SK-N-MC (cell line): Measurements from ENCODE around the gene MRPS34.

Source experiments
- EZH2 ChIP-seq: fragments of 200-600 bp; sonication (generic); IDR thresholded peaks from one replicate; pipeline ENCODE4 v1.6.1; 2017; ENCODE audit warnings: antibody characterized with exemption
- FOXP2 ChIP-seq: optimal IDR thresholded peaks from 2 replicates; pipeline ENCODE3; 2011; ENCODE audit warnings: mild to moderate bottlenecking, moderate library complexity; ENCODE audit not compliant: insufficient read depth; ENCODE audit errors: extremely low read length, control extremely low read depth
- POLR2AphosphoS5 ChIP-seq: IDR thresholded peaks from 2 replicates; pipeline ENCODE4 v1.6.1; 2012; ENCODE audit warnings: mild to moderate bottlenecking, low read depth, low read length, borderline replicate concordance

DNA sequence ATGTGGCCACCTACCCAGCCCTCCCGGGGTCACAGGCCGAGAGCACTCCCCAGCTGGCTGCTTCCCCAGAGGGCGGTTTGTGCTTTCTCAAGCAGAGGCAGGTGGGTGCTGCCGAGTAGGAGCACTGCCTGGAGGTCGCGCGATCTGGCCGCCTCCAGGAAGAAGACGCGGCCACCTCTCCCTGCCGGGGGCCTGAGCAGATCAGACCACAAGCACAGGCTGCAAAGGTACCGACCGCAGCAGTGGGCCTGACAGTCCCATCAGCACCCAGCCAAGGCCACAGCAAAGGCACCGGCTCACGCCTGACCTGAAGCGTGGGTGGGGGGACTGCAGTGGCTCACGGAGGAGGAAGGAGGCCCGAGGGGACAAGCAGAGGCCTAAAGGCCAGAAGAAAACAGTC is 35.8 kb upstream of the MRPS34 start:
- no peak for TF ChIP-seq EZH2
- no peak for TF ChIP-seq POLR2AphosphoS5
- TF ChIP-seq FOXP2, result no peak
